Body of pancreas (tissue), 4 donors: Measurements from ENCODE around the gene FDPS. TPM values are rescaled to one million over a fixed set of nuclear protein-coding genes. Genes with fewer than 3 reads are reported as not detected.

Experiments
- ATAC-seq: fragments of 150-250 bp; one replicate; pipeline ENCODE4 v1.9.1; 2016
- DNase-seq, 4 donors: peaks; one replicate each; pipeline ENCODE4 v3.0.0-alpha.2; 2019
- H3K27ac ChIP-seq, 4 donors: fragments of 200-600 bp; sonication (generic); 1 replicate in 3 of 4; 2 replicates in 1 of 4; pipeline versions ENCODE4 v1.5.1 to v1.6.1; 2016 to 2019; ENCODE audit warnings: mild to moderate bottlenecking in 1 of 4, mixed read lengths in 1 of 4, moderate library complexity in 1 of 4
- H3K27me3 ChIP-seq, 2 donors: fragments of 200-600 bp; sonication (generic); one replicate each; pipeline ENCODE4 v1.6.0; 2016; ENCODE audit warnings: mild to moderate bottlenecking in 1 of 2
- H3K36me3 ChIP-seq, 2 donors: fragments of 200-600 bp; sonication (generic); replicated peaks in 1 of 2; 2 replicates each; pipeline ENCODE4 v1.5.1; 2016; ENCODE audit warnings: low read depth in 2 of 2; ENCODE audit not compliant: insufficient read depth in 1 of 2
- H3K4me1 ChIP-seq: fragments of 200-600 bp; sonication (generic); one replicate; pipeline ENCODE4 v1.6.0; 2016
- H3K4me3 ChIP-seq, 2 donors: fragments of 200-600 bp; sonication (generic); 1 replicate in 1 of 2; 2 replicates in 1 of 2; pipeline ENCODE4 v1.5.1; 2016 to 2019
- H3K9me3 ChIP-seq, 3 donors: fragments of 200-600 bp; sonication (generic); 1 replicate in 2 of 3; 2 replicates in 1 of 3; pipeline ENCODE4 v1.5.1; 2016
- POLR2A ChIP-seq, 3 donors: fragments of 450-650 bp; IDR thresholded peaks; one replicate each; pipeline ENCODE4 v1.6.1; 2016; ENCODE audit warnings: antibody characterized with exemption in 3 of 3, mild to moderate bottlenecking in 2 of 3
- WGBS, 2 donors: methylation state at CpG; one replicate each; pipeline ENCODE4 v1.1.5; 2017; 5-methylcytosine and 5-hydroxymethylcytosine counted together
- intact Hi-C: fragments of 100-400 bp; cut with DNase I; formaldehyde crosslinking; loops from one replicate; pipeline ENCODE4 v1.15.1; 2023
- total RNA-seq, 2 donors: library from RNA; depleted of rRNA; stranded (reverse); fragments of >200 nt; gene quantifications; one replicate each; pipeline ENCODE4 v1.1.0, GENCODE V29; 2016
- TF ChIP-seq, protein P1 (sequence below), 7 experiments: fragments of 450-650 bp in 4 of 7; fragments of 200-600 bp in 3 of 7; sonication (generic) in 3 of 7; IDR thresholded peaks; one replicate each; pipeline ENCODE4 v1.5.1; 2016 to 2019; ENCODE audit warnings: antibody characterized with exemption in 7 of 7

The FDPS gene
- total RNA-seq, 2 donors from 2014 or later = 59.7 to 94.3 TPM

DNA sequence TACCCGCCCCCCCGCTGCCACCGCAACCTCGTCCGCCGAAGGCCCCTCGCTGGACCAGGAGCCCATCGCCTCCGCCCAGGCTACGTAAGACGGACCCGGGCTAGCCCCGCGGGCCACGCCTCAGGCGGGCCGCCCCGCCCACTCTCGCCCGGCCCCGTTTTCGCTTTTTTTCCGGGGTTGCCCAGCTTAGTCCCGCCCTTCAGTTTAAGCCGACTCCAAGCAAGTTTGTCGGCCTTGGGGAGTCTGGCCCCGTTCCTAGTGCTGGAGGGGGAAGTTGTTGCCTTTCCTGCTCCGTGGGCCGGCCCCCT, 15.0 kb downstream of the FDPS start:
- WGBS, 2 donors = 0 to 1% methylated on average over 1 to 29 of the region's 29 CpGs
- no peaks in the 10 kb centered on the region for H3K27me3 ChIP-seq
- no peaks in the 10 kb centered on the region for H3K9me3 ChIP-seq
- DNase-seq (peak; percentile 94 to 96 (median 94)), ATAC-seq (peak; percentile 75)
- no peaks in the 10 kb centered on the region for H3K36me3 ChIP-seq
- peak overlapping the region; percentile 73 to 76 for H3K4me3 ChIP-seq
- H3K27ac ChIP-seq = peak overlapping the region; percentile 93 to 97 (median 95)
- TF ChIP-seq, protein P1, sequence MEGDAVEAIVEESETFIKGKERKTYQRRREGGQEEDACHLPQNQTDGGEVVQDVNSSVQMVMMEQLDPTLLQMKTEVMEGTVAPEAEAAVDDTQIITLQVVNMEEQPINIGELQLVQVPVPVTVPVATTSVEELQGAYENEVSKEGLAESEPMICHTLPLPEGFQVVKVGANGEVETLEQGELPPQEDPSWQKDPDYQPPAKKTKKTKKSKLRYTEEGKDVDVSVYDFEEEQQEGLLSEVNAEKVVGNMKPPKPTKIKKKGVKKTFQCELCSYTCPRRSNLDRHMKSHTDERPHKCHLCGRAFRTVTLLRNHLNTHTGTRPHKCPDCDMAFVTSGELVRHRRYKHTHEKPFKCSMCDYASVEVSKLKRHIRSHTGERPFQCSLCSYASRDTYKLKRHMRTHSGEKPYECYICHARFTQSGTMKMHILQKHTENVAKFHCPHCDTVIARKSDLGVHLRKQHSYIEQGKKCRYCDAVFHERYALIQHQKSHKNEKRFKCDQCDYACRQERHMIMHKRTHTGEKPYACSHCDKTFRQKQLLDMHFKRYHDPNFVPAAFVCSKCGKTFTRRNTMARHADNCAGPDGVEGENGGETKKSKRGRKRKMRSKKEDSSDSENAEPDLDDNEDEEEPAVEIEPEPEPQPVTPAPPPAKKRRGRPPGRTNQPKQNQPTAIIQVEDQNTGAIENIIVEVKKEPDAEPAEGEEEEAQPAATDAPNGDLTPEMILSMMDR (IDR thresholded peaks at IDR 0.05) = no peak
- peak in 1 of 3 donors; percentile 2 for TF ChIP-seq POLR2A (IDR thresholded peaks at IDR 0.05)
- intact Hi-C loops = loop anchor here (5.0 kb wide), 1 partner anchor 71 kb away; no protein-coding TSS in a partner anchor
- peaks cover 36% of the 10 kb centered on the region for H3K4me1 ChIP-seq

DNA sequence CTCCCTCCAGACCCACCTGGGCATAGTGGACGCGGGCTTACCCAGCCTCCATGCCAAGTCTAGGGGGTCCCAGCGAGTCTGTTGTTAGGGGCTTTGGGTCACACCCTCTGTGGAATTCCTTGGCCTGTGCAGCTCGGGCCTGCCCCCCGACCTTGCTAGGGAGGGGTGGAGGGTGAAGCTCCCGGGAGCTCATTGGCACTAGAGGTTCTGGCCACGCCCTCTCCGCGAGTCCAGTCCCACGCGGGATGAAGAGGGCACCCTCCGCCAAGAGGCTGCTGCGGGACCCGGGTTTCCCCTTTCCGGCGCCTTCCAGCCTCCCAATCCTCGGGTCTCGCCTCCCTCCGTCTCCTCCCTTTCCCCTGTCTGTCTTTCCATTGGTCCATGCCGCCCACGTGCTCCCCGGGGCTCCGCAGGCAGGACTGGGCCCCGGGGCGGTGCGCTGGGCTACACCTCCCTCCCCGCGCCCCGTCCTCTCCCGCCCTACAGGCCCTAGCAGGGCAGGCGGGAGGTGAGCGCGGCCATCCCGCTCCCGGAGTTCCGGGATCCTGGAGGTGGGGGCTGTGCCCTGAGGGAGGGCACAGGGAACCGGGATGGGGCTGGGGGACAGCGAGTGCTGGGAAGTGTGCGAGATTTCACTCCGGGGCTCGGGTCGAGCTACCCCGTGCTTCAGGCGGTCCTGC, 15.5 kb downstream of the FDPS start:
- Histone ChIP-seq H3K4me1 (peaks cover 36% of the 10 kb centered on the region), H3K36me3 (no peaks in the 10 kb centered on the region), H3K27me3 (no peaks in the 10 kb centered on the region), H3K4me3 (peak overlapping the region; percentile 73 to 76), H3K9me3 (no peaks in the 10 kb centered on the region), H3K27ac (peak overlapping the region; percentile 93 to 97 (median 95))
- peak; percentile 94 to 97 (median 95) for DNase-seq
- intact Hi-C loops = loop anchor here (5.0 kb wide), 1 partner anchor 72 kb away; no protein-coding TSS in a partner anchor
- ATAC-seq = peak; percentile 87
- TF ChIP-seq, protein P1 (IDR thresholded peaks at IDR 0.05) = peak in 2 of 7 experiments; percentile 10 to 19
- peak; percentile 68 to 88 (median 88) for TF ChIP-seq POLR2A (IDR thresholded peaks at IDR 0.05)
- 0 to 1% methylated on average over 12 to 43 of the region's 44 CpGs for WGBS, 2 donors

DNA sequence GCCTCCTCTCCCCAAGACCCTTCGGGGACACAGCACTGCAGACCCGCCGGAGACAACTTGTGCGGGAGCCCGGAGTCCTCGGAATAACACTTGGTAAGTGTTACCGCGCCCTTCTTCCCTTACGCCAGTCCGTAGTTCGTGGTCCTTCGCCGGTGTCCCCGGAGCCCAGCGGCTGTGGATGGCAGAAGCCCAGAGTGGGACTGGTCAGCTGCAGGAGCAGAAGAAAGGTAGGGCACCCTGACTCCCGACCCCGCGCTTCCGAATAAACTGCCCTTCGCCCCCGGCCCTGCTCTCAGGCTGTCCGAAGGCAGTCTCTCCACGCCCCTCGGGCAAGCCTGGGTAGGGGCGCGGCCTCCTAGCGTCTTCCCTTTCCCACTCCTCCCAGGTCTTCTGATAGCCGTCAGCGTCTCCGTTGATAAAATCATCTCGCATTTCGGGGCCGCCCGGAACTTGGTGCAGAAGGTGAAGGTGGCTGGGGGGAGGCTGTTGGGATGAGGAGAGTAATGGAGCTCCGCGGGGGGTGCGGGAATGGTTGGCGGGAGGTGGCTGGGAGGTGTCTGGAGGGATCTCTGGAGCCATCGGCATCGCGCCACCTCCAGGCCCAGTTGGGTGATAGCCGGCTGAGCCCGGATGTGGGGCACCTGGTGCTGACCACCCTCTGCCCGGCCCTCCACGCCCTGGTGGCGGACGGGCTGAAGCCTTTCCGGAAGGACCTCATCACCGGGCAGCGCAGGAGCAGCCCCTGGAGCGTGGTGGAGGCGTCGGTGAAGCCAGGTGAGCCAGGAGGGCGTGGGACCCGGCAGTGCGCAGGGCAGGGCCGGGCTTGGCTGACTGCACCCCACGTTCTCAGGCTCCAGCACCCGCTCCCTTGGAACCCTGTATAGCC, 16.3 kb downstream of the FDPS start:
- Histone ChIP-seq H3K36me3 (peaks cover 0 to under 1% of the 10 kb centered on the region in 2 donors), H3K4me1 (peaks cover 36% of the 10 kb centered on the region), H3K27me3 (no peaks in the 10 kb centered on the region), H3K9me3 (no peaks in the 10 kb centered on the region), H3K27ac (peak overlapping the region; percentile 93 to 97 (median 95)), H3K4me3 (peak overlapping the region; percentile 73 to 76)
- WGBS, 2 donors = 0 to 3% methylated on average over 30 to 52 of the region's 59 CpGs
- intact Hi-C loops = loop anchor here (5.0 kb wide), 1 partner anchor 73 kb away; no protein-coding TSS in a partner anchor
- DNase-seq = peak; percentile 59 to 75 (median 70)
- ATAC-seq = peak; percentile 3
- TF ChIP-seq POLR2A (IDR thresholded peaks at IDR 0.05) = no peak
- TF ChIP-seq, protein P1 (IDR thresholded peaks at IDR 0.05) = peak in 6 of 7 experiments; percentile 20 to 54 (median 45)

DNA sequence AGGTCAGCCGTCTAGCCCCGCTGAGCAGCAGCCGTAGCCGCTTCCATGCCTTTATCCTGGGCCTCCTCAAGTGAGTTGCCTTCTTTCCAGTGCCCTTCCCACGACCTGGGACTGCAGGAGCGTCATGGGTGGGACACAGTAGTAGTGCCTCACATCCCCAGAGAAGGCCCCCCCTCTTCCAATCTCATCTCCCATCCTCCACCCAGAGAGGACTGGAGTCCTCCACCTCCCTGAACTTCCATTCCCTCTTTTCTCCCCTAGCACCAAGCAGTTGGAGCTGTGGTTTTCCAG, 16.9 kb downstream of the FDPS start:
- Histone ChIP-seq H3K27me3 (no peaks in the 10 kb centered on the region), H3K4me1 (peaks cover 34% of the 10 kb centered on the region), H3K4me3 (no peak overlapping the region), H3K9me3 (no peaks in the 10 kb centered on the region), H3K36me3 (peaks cover 0 to 2% of the 10 kb centered on the region in 2 donors), H3K27ac (peak overlapping the region in 3 of 4 donors; percentile 93 to 97 (median 97))
- 41% methylated on average over 2 to 6 of the region's 6 CpGs for WGBS, 2 donors
- DNase-seq = no peak
- no peak for ATAC-seq
- intact Hi-C loops = no loop called here
- TF ChIP-seq, protein P1 (IDR thresholded peaks at IDR 0.05) = no peak
- TF ChIP-seq POLR2A (IDR thresholded peaks at IDR 0.05) = no peak
